Lower lobe of right lung (tissue), 2 donors: Measurements from ENCODE around the gene ZMYND15. TPM values are rescaled to one million over a fixed set of nuclear protein-coding genes. Genes with fewer than 3 reads are reported as not detected.
A peak's percentile ranks its signal among the peaks of the same experiment; 100 is the strongest.

ENCODE experiments used
- ATAC-seq, 2 donors: fragments of 200-7000 bp; cut with Tn5 transposase; one replicate each; pipeline ENCODE4 v1.9.1; 2020 to 2022; ENCODE audit warnings: mild to moderate bottlenecking in 2 of 2, moderate library complexity in 2 of 2
- DNase-seq: peaks from one replicate; pipeline ENCODE4 v3.0.0-alpha.2; 2020
- H3K27ac ChIP-seq: fragments of 200-600 bp; one replicate; pipeline ENCODE4 v1.8.0; 2022
- H3K27me3 ChIP-seq: fragments of 200-600 bp; one replicate; pipeline ENCODE4 v1.8.0; 2022; ENCODE audit warnings: low read depth
- H3K36me3 ChIP-seq: fragments of 200-600 bp; one replicate; pipeline ENCODE4 v1.8.0; 2022; ENCODE audit warnings: mild to moderate bottlenecking
- H3K4me1 ChIP-seq: fragments of 200-600 bp; one replicate; pipeline ENCODE4 v1.8.0; 2022
- H3K4me3 ChIP-seq: fragments of 200-600 bp; one replicate; pipeline ENCODE4 v1.8.0; 2022; ENCODE audit warnings: mild to moderate bottlenecking
- H3K9me3 ChIP-seq: fragments of 200-600 bp; one replicate; pipeline ENCODE4 v1.8.0; 2022
- CTCF ChIP-seq: fragments of 200-600 bp; IDR thresholded peaks from one replicate; pipeline ENCODE4 v1.8.0; 2022; ENCODE audit warnings: antibody characterized with exemption, mild to moderate bottlenecking
- intact Hi-C: fragments of 100-400 bp; cut with DNase I; formaldehyde crosslinking; loops from one replicate; pipeline ENCODE4 v1.11.0; 2022
- total RNA-seq: library from RNA; stranded (reverse); fragmentation: NEBNext Ultra II Directional; extraction: Animal tissue kit (Norgen Biotek cat#: 25700); gene quantifications from one replicate; pipeline ENCODE4 v1.2.1, GENCODE V29; 2021
- donor health status: DM: no; HTN: yes; CAD: no; lungs with severe emphysema.

The ZMYND15 gene
- total RNA-seq, 1 donor from 2014 or later: 13.3 TPM

GRCh38 chr17:4786106-4786511 lies 46.5 kb downstream of the ZMYND15 start, which contains the start of gene VMO1:
Gene VMO1, minus strand, starts transcription at chr17:4786364. Its CDS starts 12 bp downstream, at chr17:4786352.
- H3K27me3 ChIP-seq: peaks cover 44% of the 10 kb centered on the region
- no peak for ATAC-seq
- H3K4me3 ChIP-seq: peak within 1 kb of the TSS; percentile 34
- H3K36me3 ChIP-seq: no peaks in the 10 kb centered on the region
- no peak for DNase-seq
- no peaks in the 10 kb centered on the region for H3K9me3 ChIP-seq
- intact Hi-C loops: loop anchor here (10.0 kb wide), 1 partner anchor 51 kb away; the partner anchor contains the start of genes CXCL16, MED11 and ZMYND15
- H3K27ac ChIP-seq: no peak within 1 kb of the TSS
- H3K4me1 ChIP-seq: peaks cover 33% of the 10 kb centered on the region
- no peak for TF ChIP-seq CTCF

GRCh38 chr17:4786516-4786915 lies 46.9 kb downstream of the ZMYND15 start:
- peaks cover 43% of the 10 kb centered on the region for H3K27me3 ChIP-seq
- no peak for TF ChIP-seq CTCF
- ATAC-seq (no peak), DNase-seq (no peak)
- H3K9me3 ChIP-seq: no peaks in the 10 kb centered on the region
- H3K4me1 ChIP-seq: peaks cover 33% of the 10 kb centered on the region
- H3K4me3 ChIP-seq: peak overlapping the region; percentile 34
- H3K36me3 ChIP-seq: no peaks in the 10 kb centered on the region
- intact Hi-C loops: loop anchor here (10.0 kb wide), 1 partner anchor 52 kb away; the partner anchor contains the start of genes CXCL16, MED11 and ZMYND15
- no peak overlapping the region for H3K27ac ChIP-seq

DNA sequence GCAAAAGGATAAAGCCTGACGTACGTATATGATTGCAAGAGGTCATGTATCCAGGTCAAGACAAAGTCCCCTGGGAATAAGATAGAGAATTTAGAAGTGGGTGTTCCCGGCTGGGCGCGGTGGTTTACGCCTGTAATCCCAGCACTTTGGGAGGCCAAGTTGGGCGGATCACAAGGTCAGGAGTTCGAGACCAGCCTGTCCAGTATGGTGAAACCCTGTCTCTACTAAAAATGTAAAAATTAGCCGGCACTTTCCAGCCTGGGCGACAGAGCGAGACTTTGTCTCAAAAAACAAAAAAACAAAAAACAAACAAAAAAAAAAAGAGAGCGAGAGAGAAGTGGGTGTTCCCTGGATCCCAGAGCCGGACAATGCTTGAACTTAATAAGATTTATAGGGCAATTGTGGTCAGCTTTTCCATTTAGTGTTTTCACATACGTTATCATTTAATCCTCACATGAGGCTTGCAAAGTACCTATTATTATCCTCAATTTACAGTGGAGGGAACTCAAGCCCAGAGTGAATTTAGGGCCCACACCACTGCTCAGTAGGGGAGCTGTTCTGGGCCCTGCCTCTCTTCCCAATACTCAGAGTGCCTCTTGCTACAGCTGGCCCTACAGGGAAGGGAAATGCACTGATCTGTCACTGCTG lies 48.6 kb downstream of the ZMYND15 start:
- peak overlapping the region; percentile 76 for H3K4me3 ChIP-seq
- intact Hi-C loops: loop anchor here (10.0 kb wide), 1 partner anchor 53 kb away; the partner anchor contains the start of genes CXCL16, MED11 and ZMYND15
- ATAC-seq (no peak), DNase-seq (no peak)
- no peaks in the 10 kb centered on the region for H3K9me3 ChIP-seq
- TF ChIP-seq CTCF: no peak
- no peaks in the 10 kb centered on the region for H3K36me3 ChIP-seq
- peaks cover 29% of the 10 kb centered on the region for H3K27me3 ChIP-seq
- peaks cover 33% of the 10 kb centered on the region for H3K4me1 ChIP-seq
- no peak overlapping the region for H3K27ac ChIP-seq

GRCh38 chr17:4788807-4789700 lies 49.4 kb downstream of the ZMYND15 start, which contains the start of gene GLTPD2:
Gene GLTPD2, plus strand, starts transcription at chr17:4788964. Its CDS starts 48 bp downstream, at chr17:4789012.
- peak; percentile 3 to 7 for ATAC-seq
- Histone ChIP-seq H3K27ac (peak within 1 kb of the TSS; percentile 96), H3K36me3 (no peaks in the 10 kb centered on the region), H3K4me1 (peaks cover 33% of the 10 kb centered on the region), H3K4me3 (peak within 1 kb of the TSS; percentile 76), H3K27me3 (peaks cover 21% of the 10 kb centered on the region), H3K9me3 (no peaks in the 10 kb centered on the region)
- TF ChIP-seq CTCF: no peak
- DNase-seq: no peak
- intact Hi-C loops: loop anchor here (10.0 kb wide), 1 partner anchor 54 kb away; the partner anchor contains the start of genes CXCL16, MED11 and ZMYND15

DNA sequence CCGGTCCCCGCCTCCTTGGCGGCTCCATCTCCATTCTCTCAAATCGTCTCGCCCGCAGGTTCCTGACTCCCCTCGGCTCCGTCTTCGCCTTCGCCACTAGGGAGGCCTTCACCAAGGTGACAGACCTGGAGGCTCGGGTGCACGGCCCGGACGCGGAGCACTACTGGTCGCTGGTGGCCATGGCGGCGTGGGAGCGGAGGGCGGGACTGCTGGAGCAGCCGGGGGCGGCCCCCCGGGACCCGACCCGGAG lies 50.0 kb downstream of the ZMYND15 start:
- intact Hi-C loops: loop anchor here (10.0 kb wide), 1 partner anchor 55 kb away; the partner anchor contains the start of genes CXCL16, MED11 and ZMYND15
- no peak for TF ChIP-seq CTCF
- ATAC-seq: no peak

More for the DNA sequence above, 50.0 kb downstream of the ZMYND15 start:
- DNase-seq: no peak
- peak overlapping the region; percentile 76 for H3K4me3 ChIP-seq
- no peaks in the 10 kb centered on the region for H3K36me3 ChIP-seq
- H3K27ac ChIP-seq: peak overlapping the region; percentile 96
- H3K4me1 ChIP-seq: peaks cover 33% of the 10 kb centered on the region
- H3K27me3 ChIP-seq: peaks cover 16% of the 10 kb centered on the region
- no peaks in the 10 kb centered on the region for H3K9me3 ChIP-seq
